GM19035 (cell line): ENCODE data around the gene MEOX1.

ENCODE experiments used
- ATAC-seq: cut with Tn5 transposase; IDR thresholded peaks from one replicate; pipeline ENCODE4 v1.9.1; 2021; ENCODE audit not compliant: unreplicated experiment

MEOX1 gene

DNA sequence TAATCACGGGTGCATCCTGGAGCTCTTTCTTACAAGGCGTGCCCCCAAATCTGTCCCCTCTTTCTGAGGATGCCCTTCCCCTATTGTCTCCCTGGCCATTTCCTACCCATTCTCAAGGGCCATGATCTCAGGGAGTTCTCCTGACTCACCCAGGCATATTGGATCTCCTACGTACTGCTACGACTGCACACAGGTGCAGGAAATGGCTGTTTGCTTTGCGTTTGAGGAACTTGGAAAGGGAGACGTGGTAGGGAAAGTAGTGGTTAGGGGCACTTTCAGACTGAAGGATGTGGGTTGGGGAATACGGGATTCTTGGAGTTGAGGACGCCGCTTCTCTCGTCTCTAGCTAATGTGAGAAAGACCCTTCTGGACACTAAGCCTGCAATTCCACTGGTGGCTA, 18.7 kb upstream of the MEOX1 start:
- ATAC-seq, result no peak

DNA sequence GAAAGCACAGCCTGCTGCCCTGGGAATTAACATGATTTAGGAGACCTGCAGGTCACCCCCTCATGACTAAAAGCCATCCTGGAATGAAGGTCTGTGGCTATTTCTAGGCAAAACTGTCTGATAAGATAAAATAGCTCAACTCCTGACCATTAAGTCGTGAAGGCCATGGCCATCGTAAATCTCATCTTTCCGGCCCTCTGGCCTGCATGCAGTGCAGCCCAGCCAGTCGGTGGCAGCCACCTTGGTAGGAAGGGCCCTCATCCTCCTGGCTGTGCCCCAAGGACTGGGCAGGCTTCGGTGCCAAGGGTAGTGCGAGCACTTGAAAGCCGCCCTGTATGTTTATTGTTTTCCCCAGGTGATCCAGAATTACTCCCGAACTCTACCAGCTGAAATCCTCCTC, 18.2 kb upstream of the MEOX1 start:
- no peak for ATAC-seq

DNA sequence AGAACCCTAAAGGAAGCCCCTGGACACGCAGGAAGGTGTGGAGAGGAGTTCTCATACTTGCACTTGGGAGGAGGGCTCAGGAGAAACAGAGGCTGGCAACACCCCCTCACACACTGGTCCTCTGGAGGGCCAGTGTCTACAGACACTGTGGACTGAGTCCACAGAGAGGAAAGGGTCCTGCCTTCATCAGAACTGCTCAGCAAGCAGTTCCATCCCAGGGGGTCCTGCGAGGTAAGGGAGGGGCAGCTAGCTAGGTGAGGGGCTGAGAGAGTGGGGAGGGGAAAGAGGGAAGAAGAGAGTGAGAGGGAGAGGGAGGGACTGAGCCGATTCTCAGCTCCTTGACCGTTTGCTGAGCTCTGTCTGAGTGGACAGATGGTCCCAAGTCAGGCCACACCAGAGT, 17.7 kb upstream of the MEOX1 start:
- ATAC-seq, result no peak

DNA sequence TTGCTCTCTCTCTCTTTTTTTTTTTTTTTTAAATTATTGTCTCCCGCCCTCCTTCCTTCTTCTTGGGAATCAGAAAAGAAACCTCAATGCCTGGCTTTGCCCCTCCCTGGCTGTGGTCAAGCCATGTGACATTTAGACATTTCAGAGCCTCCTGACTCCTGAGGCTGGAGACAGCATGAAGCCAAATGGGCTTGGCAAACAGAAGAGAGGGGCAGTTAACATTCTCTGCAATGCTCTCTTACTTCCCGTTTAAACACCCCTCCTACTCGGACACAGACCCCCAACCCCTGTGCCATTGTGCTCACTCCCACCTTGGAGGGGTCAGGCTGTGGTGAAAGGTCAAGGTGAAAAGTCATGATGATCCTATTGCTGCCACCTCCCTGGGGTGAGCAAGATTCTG, 14.7 kb upstream of the MEOX1 start:
- no peak for ATAC-seq

DNA sequence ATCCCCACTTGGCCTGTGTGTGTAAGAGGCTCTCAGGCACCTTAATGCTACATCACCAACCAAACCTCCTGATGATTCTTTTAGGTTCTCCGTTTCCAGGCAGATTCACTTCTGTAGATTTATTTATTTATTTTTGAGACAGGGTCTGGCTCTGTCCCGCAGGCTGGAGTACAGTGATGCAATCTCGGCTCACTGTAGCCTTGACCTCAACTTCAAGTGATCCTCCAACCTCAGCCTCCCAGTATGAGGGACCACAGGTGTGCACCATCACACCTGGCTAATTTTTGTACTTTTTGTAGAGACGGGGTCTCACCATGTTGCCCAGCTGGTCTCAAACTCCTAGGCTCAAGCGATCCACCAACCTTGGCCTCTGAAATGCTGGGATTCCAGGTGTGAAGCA, 12.7 kb upstream of the MEOX1 start:
- no peak for ATAC-seq

DNA sequence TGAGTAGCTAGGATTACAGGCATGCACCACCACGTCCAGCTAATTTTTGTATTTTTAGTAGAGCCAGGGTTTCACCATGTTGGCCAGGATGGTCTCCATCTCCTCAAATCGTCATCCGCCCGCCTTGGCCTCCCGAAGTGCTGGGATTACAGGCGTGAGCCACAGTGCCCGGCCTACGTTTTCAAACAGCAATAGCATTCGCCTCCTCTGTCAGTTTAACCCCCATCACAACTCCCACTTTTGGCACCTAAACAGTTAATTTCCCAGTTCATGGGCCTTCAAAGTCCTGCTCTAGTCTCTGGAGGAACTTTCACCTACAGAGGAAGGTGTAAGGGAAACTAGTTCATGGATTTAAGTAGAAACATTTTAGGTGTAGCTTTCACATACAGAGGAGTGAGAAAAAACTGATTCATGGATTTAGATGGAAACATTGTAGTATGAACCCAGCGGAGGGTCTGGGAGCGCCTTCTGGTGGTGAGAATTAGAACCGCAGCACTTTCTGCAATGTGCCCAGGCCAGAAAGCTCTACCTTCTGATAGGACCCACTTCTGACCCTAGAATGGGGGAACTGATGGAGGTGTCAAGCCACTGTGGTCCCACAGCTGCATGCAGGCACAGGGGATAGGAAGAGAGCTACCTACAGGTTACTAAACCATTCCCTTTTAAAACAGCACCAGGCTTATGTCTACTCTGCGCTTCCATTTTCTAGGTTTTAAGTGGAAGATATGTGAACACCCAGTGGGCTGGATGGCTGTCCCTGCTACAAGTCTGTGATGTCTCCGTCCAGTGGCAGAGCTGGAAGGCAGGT, 12.0 kb upstream of the MEOX1 start:
- ATAC-seq, result no peak

DNA sequence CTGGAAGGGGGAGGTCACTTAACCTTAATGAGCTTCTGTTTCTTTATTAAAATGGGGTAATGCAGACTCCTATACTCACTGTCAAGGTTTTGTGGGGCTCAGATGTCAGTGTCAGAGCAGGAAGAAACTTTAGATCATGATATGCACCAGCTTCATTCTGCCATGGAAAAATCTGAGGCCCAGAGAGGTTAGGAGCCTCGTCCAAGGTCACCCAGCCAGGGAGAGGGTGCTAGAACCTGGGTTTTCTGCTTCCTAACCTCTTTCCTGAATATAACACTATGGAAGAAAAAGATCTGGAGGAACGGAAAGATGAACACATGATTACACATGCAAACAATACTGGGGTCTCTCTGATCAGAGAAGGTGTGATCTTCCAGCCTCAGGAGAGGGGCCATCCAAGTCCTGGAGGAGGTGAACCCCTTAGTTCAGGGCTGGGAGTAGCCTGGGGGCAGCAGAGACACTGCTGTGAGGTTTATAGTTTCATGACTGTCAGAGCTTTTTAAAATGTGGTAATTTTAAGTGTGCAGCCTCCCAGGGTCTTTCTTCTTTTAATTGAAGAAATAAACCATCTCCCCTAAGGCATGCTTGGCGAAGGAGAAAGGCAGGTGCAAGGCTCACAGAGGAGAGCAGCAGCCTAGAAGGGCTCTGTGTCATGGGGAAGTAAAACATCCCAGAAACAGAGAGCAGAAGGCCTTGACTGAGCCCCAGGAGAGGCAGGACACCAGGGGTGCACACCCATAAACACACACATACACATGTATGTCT, 10.2 kb upstream of the MEOX1 start:
- no peak for ATAC-seq

DNA sequence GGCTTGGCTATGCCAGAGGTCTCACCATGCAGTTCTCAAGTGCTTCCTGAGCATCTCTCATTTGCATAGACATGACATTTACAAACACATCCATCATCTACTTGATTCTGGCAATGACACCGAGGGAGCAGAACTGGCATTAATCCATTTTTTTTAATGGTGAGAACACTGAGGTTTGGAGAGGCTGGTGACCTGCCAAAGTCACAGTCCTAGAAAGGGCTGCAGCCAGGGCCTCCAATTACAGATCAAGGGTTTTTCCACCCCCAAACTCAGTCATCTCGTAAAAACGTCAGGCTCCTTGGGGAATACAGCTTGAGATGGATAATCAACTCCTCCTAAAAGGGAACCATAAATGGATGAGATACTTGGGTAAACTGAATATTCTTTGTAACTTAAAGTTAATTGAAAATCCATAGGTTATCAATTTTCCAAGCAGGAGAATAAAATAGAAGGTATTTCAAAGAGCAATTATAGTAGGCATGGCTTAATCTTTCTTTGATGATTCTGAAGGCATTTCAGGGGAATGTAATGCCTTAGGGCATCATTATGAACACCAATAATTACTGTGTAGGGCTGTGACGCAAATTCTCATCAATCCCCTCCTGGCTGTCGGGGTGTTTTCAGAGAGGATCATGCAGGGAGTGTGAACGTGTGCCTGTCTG, 9.4 kb upstream of the MEOX1 start:
- no peak for ATAC-seq

DNA sequence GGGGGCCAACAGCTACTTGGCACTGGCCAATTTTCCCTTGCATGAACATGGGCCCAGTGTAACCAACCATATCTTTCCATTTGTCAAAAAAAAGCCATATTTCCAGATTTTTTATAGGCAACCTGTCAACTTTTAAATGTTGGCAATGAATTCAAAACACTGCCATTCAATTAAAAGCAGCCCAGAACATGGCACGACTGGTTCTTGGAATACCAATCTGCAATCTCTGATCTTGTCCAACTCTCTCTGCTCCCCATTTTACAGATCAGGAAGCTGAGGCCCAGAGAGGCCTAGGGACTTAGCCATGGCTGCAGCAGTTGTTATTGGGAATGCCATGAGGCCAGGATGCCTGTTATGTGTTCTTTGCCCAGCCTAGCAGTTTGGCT, 8.9 kb upstream of the MEOX1 start:
- ATAC-seq, result no peak

DNA sequence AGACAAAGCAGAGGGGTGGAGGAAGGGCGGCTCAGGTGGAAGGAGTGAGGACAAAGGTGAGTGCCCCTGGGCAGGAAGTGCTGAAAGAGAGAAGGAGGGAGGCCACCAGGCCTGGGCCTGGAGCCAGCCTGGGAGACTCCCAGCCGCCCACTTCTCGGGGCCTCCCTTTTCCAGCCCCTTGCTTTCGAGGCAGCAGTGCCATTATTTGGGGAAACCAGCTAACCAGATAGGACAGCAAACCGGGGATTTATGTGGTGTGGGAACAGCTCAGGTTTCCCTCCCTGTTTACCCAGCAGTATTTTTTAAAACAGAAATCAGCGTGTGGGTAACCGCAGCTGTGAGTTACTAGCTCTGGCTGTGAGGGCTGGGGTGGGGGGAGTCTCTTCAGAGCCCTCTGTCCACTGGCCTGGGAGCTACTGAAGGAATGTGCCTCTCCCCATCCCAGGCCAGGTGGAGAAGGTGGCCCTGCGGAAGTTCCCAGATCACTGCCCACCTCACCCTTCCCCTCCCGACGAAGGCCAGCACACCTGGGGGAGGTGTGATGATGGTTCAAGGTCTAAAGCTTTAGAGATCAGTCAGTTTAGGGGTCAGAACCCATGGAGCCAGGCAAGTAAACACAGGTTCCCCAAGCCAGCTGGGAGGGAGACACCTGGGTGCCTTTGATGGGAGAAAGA, 8.4 kb upstream of the MEOX1 start:
- ATAC-seq, result no peak

DNA sequence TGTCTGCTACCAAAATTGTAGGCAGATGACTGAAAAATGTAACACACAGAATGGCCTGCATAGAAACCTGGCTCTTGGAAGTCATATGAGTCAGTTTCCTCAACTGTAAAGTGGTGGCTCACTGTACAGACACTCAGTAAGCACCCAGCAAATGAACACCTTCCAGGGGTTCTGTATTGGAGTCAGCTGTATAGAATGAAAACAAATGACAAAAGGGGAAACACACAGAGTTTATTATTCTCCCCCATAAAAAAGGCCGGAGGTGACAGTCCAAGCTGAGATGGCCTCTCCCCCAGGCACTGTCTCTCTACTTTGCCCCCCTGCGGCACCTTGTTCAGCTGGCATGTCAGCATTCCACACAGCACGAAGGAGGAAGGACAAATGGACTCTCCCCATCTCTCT, 6.2 kb upstream of the MEOX1 start:
- ATAC-seq, result no peak

DNA sequence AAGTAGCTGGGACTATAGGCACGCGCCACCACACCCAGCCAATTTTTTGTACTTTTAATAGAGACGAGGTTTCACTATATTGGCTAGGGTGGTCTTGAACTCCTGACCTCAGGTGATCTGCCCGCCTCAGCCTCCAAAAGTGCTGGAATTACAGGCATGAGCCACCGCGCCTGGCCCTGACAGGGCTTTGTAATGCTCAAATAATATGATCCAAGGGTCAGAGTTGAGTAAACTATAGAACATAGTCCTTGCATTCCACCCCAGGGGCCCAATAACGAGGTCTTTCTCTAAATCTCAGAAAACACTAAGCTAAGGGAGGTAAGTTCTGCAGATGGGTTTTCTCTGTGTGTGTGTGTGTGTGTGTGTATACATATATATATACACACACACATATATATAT, 5.8 kb upstream of the MEOX1 start:
- no peak for ATAC-seq

DNA sequence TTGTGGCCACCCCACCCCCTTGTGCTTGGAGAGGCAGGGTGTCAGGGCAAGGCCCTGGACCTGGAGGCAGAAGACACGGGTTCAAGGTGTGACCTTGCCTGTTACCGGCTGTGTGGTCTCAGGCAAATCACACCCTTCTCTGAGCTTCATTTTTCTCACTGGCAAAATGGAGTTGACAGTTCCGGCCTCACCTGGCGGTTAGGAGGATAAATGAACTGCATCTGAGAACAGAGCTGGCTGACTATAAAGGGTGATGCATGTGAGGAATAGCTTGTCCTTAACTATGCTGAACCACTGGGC, 4.2 kb upstream of the MEOX1 start:
- ATAC-seq, result no peak

DNA sequence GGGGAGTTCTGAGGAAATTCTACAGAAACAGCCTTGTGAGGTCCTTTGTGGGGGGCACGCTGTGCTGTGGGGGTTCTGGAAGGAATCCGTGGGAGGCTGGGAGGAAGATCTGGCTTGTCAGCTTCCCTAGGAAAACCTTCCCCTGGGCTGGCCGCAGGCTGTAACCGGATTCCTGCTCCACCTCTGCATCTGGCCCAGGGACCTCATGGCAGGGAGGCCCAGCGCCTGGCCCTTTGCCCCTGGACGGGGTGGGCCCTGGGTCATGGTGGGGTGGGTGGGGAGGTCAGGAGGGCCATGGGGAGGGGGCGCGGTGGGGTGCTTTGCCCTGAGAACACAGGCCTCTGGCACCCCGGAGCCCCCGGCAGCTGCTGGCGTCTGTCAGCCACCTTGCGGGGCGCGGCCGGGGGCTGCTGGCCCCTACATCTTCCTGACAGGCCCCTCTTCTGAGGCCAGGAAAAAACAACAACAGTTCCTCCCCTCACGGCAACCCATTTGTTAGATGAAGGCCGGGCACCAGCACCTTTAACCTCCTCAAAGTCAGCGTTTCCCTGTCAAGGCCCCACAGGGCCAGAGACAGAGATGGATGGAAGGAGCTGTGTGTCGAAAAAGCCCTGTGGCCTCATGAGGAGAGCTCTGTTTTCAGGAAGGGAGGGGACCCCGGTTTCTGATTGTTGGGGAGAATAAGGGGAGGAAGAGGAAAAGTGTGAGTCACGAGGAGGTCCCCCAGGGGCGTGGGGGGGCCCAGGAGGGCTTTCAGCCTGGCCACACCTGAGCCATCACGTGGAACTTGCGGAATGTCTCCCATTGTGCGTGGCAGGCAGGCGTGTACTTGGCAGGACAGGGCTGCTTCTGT, 3.6 kb upstream of the MEOX1 start:
- ATAC-seq, result no peak

DNA sequence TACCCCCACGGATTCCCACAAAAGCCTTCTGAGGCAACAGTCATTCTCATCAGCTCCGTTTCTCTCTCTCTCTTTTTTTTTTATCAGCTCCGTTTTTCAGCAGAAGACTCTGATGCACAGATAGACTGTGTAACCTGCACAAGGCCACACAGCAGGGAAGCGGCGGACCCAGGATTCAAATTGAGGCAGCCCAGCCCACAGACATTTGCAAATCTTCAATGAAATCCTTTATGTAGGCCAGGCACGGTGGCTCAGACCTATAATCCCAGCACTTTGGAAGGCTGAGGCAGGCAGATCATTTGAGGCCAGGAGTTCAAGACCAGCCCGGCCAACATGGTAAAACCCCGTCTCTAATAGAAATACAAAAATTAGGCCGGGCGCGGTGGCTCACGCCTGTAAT, 2.4 kb upstream of the MEOX1 start:
- ATAC-seq, result no peak

DNA sequence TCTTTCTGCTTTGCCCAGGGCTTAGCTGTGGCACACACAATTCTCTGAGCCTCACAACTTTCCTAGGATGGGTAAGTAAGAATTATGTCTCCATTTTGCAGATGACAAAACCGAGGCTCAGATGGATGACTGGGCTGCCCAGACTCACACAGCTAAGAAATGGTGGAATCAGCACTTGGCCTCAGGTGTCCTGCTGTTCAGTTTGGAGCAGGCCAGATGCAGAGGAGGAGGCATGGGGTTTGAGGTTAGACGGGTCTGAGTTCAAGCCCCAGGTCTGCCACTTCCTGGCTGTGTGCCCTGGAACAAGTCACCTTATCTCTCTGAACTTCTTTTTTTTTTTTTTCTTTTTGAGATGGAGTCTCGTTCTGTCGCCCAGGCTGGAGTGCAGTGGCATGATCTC, 1.7 kb upstream of the MEOX1 start:
- ATAC-seq, result no peak

DNA sequence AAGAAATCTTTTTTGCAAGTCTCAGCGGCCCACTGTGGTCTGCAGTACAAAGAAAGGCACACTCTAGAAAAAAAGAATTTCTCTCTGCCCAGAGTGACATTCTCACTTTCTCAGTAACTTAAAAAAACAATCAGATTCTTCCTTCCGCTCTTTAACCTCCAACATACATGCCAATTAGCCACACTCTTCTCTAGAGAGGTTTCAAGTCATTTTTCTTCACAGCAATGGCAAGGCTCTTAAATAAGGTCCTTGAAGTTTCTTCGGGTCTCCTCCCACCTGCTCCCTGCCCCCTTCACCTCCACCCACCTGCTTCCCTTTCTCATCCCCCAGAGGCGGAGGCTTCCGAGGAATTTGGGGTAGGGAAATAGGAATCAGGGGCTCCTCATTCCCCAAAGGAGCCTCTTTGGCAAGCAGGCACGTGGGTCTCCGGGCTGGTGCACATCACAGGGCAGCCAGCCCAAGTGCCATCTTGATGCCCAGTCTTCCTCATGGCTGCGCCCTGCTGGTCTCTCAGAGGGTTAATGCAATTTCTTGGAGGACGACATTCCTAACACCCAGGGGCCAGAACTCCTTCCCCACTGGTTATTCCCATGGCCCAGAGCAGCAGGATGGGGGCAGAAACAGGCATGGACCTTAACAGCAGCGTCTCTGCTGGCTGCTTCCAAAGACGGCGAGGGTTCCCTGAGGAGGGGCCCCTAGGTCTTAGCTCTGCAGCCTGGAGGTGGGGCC, 855 bp upstream of the MEOX1 start:
- ATAC-seq, result no peak

DNA sequence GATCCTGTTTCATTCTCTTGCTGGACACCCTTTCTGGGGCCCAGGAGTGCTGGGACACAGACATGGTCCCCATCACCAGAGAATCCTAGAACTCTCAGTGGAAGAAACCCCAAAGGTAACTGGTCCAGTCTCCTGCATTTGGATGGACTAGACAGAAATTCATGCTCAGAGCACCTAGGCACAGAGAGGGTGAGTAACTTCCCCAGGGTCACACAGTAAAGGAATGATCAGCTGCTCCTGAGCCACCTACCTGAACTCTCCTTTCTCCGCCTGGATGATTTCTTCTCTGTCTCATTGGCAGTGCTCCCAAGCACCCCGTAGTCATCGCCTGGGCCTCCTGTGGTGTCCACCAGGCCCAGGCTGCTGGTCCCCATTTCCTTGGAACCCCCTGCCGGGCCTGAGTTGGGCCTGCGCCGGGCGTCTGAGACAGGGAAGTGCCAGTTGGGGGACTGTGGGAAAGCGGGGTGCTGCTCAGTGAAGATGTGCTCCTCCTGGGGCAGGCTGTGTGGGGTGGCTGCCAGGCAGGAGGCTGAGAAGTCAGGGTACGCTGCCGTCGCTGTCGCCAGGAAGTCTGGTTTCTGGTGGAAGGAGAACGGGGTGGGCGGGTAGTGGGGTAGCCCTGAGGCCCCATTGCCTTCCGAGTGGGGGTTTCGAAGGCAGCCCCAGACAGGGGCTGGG, 767 bp downstream of the MEOX1 start:
- ATAC-seq, result no peak

DNA sequence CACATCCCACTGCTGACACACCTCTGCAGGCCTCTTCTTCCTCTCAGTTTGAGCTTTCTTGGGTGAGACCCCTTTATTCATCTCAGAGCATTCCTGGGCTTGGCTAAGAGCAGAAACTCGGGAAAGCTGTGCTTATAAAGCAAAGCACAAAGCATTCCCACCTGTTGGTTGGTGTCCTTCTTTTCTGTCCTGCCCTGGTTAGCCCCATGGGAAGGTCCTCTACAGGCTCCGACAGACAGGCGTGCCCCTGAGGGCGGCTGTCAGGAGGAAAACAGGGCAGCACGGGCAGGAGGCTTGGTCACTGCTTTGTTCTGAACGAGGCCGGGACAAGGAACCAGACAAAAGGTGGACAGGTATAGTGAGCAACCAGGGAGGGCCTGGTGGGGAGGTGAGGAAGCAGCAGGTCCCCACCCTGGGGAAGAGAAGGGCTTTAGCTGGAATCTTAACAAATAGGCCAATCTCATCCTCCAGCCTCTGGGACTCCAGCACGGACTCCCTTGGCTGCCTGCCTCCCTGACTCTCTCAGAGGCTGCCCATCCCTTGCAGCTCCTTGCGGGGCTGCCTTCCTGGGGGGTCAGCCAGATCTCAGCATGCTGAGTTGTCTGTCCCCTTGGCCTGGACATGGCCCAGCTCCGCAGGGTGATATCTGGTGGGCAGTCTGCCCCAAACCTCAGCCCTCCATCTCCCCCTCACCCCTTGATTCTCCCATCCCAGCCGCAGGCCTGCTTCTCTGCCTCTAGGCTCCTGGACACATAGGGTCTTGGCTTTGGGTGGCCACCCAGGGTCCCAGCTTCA, 1.7 kb downstream of the MEOX1 start:
- no peak for ATAC-seq
